ENCODE measurements around the gene IRF7.
"Not testable (repeated sequence)": the region's sequence is repeated elsewhere in the genome, so short reads cannot be mapped to it uniquely, and the experiment has no call there.

Gene IRF7

DNA sequence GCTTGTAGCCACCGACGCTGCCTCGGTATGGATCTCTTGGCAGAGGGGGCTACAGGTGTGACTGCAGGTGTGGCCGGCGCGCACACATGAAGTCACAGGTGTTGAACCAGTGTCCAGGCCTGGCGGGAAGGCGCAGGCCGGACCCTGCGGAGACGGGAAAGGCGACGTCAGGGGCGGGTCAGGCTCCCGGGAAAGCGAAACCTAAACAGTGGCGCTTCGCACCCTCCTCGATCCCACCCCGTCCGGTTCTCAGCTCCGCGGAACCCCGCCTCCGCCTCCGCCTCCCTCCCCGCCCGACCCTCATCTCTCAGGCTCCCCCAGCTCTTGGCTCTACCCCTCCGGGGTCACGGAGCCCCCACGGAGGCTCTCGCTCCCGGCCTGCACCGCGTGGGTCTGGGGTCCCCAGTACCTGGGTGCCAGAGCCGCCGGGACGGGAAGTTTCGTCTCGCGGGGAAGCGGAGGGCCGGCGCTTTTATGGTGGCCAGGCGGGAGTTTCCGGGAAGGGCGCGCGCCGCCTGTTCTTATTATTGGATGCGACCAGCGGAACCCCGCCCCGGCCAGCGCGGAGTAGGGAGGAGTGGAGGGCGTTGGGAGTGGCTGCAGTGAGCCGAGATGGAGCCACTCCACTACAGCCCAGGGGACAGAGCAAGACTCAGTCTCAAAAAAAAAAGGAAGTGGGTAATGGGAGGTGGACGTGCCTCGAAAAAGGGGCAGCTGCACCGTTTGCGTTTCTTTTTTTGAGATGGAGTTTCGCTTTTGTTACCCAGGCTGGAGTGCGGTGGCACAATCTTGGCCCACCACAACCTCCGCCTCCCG lies at the start of gene IRF7:
Gene IRF7 (minus strand): TSS at position 447 of the 816 bp plus-strand sequence. CDS start 586 bp downstream, outside the sequence.
- DNase-seq (ENCODE audit: low read depth) = peak; percentile 94

DNA sequence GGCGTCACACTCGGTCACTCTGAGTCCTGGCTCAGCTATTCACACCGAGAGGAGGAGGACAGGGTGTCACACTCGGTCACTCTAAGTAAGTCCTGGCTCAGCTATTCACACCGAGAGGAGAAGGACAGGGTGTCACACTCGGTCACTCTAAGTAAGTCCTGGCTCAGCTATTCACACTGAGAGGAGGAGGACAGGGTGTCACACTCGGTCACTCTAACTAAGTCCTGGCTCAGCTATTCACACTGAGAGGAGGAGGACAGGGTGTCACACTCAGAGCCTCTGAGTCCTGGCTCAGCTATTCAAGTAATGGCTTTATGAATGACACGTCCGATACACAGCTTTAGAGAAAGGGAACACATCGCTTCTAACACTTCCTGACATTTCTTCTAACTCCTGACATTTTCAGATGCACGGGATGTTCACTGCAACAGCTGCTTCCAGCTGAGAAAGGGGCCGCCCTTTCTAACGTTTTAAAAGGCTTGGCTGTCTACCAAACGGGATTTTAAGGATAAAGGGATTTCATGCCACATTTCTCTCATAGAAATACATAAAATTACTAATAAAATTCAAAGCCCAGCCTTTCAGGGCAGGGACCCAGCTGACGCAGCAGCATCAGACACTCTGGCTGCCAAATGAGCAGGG lies 49.4 kb upstream of the IRF7 start:
- no peak for DNase-seq (ENCODE audit: low read depth)

DNA sequence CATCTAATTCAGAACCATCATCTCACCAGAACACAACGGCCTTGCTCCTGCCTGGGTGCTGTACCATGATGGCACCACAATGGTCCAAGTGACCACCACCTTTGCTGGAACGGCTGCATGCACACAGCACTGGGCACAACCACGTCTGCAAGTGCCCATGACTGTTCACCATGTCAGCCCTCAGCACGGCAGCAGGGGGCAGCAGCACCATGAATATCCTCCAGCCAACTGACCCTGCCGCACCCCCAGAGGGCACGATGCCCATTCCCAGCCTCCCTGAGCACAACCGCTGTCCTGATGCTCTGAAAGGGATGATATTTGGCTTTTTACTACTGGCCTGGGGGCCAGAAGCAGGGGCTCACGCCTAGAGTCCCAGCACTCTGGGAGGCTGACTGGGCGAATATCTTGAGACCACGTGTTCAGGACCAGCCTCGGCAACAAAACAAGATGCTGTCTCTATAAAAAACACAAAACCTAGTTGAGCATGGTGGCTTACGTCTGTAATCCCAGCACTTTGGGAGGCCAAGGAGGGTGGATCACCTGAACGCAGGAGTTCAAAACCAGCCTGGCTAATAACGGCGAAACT lies 47.0 kb upstream of the IRF7 start:
- DNase-seq (ENCODE audit: low read depth) = peak; percentile 72

DNA sequence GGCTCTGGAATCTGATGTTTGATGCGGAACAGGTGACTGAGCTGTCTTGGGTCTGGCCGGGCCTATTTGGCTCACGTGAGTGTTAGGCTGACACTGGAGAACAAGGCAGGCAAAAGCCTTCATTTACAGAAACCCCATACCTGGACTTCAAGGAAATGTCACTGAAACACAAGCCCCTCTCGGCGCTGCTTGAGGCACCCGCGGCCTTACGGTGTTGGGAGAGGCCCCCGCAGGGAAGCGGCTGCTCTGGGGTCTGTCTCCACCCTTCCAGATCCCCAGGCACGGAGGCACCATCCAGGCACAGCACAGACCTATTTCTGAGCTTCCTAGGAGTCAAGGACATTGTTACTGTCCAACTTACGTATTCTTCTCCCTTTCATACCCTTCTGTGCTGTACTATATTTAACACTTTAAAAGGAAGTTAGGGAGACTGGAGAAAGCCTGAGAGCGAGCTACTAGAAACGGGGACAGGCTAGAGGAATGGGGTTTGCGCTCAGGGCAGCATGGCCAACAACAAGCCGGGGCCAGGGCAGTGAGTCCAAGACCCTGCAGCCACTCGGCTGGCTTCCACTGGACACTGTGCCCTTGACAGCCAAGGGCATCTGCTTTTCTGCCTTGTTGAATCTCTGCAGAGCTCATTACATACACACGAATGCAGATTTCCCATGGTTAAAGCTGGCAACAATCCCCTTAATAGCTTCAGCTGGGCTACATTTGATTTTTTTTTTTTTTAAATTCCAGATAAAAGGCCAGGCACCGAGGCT lies 45.1 kb upstream of the IRF7 start:
- DNase-seq (ENCODE audit: low read depth) = no peak

DNA sequence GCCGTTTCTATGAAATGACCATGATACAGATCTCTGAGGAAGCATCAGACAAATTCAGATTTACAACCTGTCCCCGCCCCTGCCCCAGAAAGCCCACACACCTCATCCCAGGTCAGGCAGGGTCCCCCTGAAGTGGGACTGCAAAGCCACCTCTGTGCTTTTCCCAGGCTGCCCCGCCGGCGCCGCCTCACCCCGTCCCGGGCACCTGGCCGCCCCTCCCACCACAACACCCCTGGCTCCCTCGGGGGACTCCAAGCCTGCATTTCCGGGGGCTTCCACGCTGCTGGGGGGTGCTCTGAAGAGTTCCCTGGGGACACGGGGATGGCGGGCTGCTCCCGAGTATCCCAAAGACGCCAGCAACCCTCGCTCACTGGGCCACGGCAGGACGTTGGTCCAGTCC lies 44.5 kb upstream of the IRF7 start:
- DNase-seq (ENCODE audit: low read depth) = no peak

DNA sequence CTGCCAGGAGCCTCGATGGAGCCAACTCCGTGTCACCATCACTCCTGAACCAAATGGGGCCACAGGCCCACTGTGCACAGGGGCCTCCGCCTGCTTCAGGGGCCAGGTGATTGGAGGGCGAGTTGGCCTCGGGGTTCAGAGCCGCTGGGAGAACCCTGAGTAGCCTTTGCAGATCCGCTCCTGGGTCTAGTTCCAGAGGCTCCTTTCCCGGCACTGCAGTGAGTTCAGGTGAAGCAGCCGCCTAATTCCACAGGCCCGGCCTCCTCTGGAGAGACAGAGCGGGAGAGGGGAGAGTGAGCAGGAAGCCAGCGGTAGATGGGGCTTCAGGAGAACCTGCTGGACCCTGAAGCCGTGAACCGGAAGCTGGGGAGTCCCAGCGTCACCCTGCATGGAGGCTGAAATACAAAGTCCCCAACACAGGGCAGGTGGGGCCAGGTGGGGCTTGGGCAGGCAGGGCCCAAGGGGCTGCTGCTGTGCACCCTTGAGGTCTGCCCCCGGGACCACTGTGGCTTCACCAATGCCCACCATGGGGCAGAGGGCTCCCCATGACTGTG lies 43.9 kb upstream of the IRF7 start:
- DNase-seq (ENCODE audit: low read depth) = no peak

DNA sequence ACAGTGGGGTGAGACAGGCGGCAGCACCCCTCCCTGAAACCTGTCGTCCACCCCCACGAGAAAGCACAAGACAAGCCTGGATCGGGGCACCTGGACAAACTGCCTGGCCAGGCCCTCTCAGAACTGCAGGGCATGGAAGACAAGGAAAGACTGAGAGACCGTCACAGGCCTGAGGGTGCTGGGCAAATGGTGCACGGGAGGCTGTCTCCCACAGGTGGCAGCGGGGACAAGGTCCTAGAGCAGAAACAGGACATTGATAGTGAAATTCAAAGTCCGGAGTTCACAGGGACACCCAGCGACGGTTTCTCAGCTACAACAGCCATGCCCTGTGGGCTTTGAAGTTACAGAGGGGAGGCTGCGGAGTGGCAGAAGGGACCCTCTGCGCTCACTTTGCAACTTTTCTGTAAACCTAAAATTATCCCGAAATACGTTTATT lies 42.0 kb upstream of the IRF7 start:
- DNase-seq (ENCODE audit: low read depth) = no peak

DNA sequence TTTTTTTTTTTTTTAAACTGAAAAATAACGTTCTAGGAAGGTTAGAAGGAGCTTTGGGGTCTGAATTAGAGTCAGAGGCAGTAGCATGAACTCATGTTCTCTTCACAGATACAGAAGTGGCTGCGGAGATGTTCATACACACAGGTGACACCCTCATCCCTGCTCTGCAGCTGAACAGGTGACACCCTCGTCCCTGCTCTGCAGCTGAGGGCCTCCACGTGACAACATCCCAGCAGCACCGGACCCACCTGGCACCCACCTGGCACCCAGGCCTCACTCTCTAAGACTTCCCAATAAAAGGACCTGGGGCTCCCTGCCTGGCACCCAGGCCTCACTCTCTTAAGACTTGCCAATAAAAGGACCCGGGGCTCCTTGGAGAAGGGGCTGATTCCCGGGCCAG lies 41.1 kb upstream of the IRF7 start:
- DNase-seq (ENCODE audit: low read depth) = no peak

DNA sequence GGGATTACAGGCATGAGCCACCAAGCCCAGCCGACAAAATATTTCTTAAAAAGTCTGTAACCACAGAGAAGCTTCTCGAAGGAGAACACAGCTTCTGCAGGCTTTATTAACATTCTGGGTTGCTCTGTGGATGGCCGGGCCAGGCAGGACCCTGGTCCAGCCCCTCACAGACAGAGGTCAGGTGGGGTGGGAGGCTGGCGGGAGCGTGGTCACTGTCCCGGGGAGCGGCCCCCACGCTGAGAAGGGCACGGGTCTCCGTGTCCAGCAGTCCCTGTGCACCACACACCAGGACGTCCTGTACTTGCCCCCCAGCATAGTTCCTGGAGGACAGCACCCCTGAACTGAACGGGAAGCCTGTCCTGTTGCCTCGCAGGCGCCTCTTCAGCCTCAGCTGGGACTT lies 40.7 kb upstream of the IRF7 start:
- no peak for DNase-seq (ENCODE audit: low read depth)

DNA sequence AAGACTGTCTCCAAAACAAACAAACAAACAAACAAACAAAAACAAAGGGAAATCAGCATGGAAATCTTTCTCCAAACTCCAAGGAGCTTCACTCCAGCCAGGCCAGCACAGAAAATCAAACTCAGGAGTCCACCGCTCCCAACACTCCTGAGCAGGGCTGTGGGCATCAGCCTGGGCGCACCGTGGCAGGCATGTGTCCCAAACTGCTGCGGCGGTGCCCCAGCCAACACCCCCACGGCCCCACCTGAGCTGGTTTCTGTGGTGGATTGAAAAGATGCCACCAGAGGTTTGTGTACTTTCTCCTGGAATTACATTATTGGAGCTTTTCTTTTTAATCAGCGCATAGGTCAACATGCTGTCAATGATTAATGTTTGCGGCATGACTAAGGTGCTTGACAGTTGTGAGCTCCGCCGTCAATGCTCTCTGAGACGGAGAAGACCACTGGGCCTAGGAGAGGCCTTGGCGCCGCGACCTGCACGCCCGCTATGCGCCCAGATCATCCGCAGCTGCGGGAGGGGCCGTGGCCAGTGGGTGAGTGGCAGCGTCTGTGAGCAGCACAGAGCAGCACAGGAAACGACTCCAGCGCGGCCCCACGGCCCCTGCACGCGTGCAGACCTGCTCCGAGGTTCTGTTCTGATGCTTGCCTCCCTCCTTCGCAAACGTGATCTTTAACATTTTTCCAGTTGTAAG lies 39.4 kb upstream of the IRF7 start:
- no peak for DNase-seq (ENCODE audit: low read depth)

DNA sequence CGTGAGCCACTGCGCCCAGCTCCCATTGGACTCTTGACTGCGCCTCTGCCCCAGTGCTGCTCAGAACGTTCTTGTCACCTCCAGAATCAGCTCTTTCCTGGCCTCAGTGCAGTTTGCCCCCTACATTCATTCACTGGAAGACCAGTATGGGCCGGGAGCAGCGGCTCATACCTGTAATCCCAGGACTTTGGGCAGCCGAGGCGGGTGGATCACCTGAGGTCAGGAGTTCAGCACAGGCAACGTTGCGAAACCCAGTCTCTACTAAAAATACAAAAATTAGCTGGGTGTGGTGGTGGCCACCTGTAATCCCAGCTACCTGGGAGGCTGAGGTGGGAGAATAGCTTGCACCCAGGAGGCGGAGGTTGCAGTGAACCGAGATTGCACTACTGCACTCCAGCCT lies 38.7 kb upstream of the IRF7 start:
- DNase-seq (ENCODE audit: low read depth) = not testable (repeated sequence)

DNA sequence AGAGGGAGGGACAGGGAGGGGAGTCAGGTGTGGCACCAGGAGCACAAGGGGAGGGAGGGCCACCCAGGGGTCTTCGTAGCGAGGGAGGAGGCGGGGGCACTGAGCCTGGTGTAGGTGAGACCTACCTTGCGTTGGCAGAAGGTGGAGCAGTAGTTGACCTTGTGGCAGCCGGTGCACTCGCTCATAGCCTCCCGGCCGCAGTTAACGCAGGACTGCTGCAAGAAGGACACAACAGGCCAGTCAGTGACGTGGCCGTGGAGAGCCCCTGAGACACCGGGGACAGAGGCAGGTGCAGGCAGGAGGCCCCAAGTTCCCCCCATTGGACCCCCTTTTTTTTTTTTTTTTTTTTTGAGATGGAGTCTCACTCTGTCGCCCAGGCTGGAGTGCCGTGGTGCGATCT lies 38.1 kb upstream of the IRF7 start:
- DNase-seq (ENCODE audit: low read depth) = no peak

DNA sequence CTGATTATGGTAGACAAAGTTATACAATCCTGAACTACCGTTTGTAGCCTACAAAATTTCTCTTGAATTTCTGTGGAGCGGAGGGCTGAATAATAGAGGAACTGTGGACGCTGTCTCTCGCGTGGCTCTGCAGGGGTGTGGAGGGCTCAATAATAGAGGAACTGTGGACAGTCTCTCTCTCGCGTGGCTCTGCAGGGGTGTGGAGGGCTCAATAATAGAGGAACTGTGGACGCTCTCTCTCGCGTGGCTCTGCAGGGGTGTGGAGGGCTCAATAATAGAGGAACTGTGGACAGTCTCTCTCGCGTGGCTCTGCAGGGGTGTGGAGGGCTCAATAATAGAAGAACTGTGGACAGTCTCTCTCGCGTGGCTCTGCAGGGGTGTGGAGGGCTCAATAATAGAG lies 37.4 kb upstream of the IRF7 start:
- not testable (repeated sequence) for DNase-seq (ENCODE audit: low read depth)

DNA sequence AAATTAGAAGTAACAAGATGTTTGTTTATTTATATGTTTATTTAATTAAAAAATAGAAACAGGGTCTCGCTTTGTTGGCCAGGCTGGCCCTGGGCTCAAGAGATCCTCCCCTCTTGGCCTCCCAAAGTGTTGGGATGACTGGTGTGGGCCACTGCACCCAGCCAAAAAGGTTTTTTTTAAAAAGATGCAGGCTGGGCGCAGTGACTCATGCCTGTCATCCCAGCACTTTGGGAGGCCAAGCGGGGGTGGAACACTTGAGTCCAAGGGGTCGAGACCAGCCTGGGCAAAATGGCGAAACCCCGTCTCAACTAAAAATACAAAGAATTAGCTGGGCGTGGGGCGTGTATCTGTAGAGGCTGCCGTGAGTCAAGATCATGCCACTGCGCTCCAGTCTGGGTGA lies 34.7 kb upstream of the IRF7 start:
- peak; percentile 28 for DNase-seq (ENCODE audit: low read depth)

DNA sequence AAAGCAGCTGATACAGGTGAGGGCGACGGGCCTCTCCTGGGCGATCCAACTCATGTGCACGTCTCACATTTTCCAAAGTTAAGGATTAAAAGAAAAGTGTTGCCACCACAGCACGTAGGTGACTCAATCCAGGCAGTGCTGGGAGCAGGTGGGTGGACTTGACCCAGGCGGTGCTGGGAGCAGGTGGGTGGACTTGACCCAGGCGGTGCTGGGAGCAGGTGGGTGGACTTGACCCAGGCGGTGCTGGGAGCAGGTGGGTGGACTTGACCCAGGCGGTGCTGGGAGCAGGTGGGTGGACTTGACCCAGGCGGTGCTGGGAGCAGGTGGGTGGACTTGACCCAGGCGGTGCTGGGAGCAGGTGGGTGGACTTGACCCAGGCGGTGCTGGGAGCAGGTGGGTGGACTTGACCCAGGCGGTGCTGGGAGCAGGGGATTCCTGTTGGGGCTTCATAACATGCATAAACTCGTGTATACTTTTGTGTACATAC lies 32.0 kb upstream of the IRF7 start:
- not testable (repeated sequence) for DNase-seq (ENCODE audit: low read depth)

DNA sequence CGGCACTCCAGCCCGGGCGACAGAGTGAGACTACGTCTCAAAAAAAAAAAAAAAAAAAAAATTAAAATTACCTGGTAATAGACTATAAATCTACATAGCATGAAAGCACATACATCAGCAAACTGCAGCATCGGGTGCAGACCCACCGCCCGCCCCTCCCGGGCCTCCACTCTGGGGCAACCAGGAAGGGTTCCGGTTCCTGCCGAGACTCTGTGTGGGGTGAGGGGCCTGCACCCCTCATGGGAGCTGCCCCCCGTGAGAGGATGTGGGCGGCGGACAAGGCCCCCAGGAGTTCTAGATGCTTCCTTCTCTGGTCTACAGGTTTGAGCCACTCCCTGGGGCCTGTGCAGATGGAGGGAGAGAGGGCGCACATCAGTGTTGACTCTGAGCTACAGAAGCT lies 30.5 kb upstream of the IRF7 start:
- DNase-seq (ENCODE audit: low read depth) = no peak

DNA sequence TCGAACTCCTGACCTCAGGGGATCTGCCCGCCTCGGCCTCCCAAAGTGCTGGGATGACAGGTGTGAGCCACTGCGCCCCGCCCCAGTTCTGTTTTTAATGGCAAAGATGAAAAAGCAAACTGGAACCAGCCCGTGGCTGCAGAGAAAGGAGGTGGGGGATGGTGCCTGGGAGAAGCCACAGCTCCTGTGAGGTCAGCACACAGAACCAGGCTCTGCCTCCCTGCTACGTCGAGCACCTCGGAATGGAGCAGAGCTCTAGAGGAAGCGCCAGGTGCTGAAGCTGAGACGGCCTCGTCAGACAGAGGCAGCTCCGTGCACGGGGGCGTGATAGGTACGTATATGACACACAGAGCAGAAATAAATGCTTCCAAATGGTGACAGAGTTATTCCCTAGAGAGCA lies 29.8 kb upstream of the IRF7 start:
- DNase-seq (ENCODE audit: low read depth) = no peak

DNA sequence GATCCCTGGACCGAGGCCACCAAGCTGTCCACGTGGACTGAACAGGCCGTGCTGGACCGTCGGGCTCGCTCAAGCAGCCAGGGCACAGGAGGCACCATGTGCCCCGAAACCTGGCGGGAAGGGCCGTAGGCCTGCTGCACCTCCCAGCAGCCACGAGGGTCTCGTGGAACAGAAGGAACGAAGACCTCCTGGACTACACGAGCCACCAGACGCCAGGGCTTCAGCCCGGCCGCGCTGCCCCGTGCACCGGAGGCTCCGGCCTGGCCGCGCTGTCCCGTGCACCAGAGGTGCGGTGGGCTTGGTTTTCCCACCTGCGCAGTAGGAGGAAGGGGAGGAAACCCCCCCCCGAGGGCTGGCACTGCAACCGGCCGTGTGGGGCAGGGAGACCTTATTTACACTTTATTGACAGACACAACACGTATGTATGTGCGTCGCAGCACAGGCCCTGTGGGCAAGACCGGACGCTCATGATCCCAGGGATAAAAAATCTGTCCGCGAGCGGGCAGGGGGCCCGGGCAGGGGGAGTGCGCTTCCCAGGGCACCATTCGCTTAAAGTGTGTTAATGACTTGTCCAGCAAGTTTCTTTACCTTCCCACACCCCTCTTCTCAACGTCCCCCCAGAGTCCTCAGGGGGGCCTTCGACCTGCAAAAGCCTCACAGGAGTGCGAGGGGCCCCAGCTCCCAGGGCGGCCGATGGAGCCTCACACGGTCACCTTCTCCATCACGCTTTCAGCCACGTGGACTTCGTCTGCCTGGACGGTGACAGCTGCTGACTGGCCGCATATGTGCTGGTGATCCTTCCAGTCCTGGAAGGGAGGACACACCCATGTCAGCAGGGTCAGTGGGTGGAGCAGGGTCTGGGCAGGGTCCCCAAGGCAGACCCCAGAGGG lies 28.3 kb upstream of the IRF7 start:
- no peak for DNase-seq (ENCODE audit: low read depth)

DNA sequence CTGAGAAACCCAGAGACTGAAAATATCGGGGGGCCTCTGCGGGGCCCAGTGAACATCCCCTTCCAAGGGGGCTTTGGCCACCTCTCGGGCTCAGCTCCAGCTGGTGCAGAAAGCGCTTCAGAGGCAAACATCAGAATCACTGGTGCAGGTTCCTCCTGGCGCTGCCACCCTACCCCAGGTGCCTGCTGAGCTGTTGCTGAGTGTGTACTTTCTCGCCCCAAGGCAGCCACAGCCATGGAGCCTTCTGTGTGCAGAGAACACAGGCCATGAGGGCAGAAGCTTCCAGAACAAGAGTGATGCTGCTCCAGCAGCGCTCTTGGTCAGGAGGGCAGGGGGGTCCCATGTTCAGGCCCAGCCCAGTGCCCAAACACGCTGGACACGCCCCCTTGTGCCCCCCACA lies 27.6 kb upstream of the IRF7 start:
- DNase-seq (ENCODE audit: low read depth) = no peak

DNA sequence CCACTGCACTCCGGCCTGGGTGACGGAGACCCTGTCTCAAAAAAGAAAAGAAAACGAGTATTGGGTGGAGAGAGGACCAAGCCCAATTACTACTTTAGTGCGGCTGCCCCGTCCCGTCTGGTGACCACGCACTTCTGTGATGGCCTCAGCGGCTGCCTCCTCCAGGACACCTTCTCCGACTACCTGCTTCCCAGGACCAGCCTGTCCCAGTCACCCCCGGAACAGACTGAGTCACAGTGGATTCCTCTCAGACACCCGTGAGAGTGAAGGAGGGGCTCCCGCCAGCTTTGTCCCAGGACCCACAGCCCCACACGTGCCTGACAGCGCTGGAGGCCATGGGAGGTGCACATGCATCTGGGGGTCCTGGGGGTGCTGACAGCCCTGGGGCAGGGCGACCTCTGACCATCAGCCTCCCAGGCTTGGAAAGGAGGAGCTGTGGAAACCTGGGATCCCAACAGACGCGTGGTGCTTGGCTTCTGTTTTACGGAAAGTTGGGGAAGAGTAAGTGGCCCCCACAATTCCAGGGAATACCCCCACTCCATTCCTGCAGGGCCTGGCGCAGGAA lies 26.1 kb upstream of the IRF7 start:
- DNase-seq (ENCODE audit: low read depth) = no peak
